ES-I3 (cell line): ENCODE results near the gene EMP1.

ENCODE experiments used
- H3K36me3 ChIP-seq: 2 replicates; pipeline ENCODE4 v1.6.1; 2013; ENCODE audit warnings: mild to moderate bottlenecking, low read length, control low read depth, moderate library complexity; ENCODE audit not compliant: insufficient read depth
- H3K4me1 ChIP-seq: 2 replicates; pipeline ENCODE4 v1.6.1; 2013; ENCODE audit warnings: mild to moderate bottlenecking, control low read depth, low read length; ENCODE audit not compliant: insufficient read depth
- H3K9ac ChIP-seq: 2 replicates; pipeline ENCODE4 v1.6.1; 2013; ENCODE audit warnings: low read depth, mild to moderate bottlenecking, low read length, moderate library complexity
- H3K9me3 ChIP-seq: 2 replicates; pipeline ENCODE4 v1.6.1; 2013; ENCODE audit warnings: mild to moderate bottlenecking, low read length, moderate library complexity; ENCODE audit not compliant: control insufficient read depth, insufficient read depth

EMP1 gene

GRCh38 chr12:13211191-13211858, 14.8 kb downstream of the EMP1 start:
- no peak overlapping the region for H3K9ac ChIP-seq
- H3K9me3 ChIP-seq: no peaks in the 10 kb centered on the region
- H3K36me3 ChIP-seq: no peaks in the 10 kb centered on the region
- H3K4me1 ChIP-seq: peaks cover 28% of the 10 kb centered on the region

GRCh38 chr12:13211859-13212664, 15.5 kb downstream of the EMP1 start:
- peaks cover 28% of the 10 kb centered on the region for H3K4me1 ChIP-seq
- H3K36me3 ChIP-seq: no peaks in the 10 kb centered on the region
- H3K9me3 ChIP-seq: no peaks in the 10 kb centered on the region
- H3K9ac ChIP-seq: no peak overlapping the region

GRCh38 chr12:13215056-13215455, 18.5 kb downstream of the EMP1 start:
- peaks cover 12% of the 10 kb centered on the region for H3K4me1 ChIP-seq
- H3K36me3 ChIP-seq: no peaks in the 10 kb centered on the region
- no peak overlapping the region for H3K9ac ChIP-seq
- H3K9me3 ChIP-seq: no peaks in the 10 kb centered on the region; the same call in 1 of the 2 replicates

GRCh38 chr12:13218641-13219040, 22.1 kb downstream of the EMP1 start:
- Histone ChIP-seq H3K9me3 (no peaks in the 10 kb centered on the region; the same call in 1 of the 2 replicates), H3K4me1 (no peaks in the 10 kb centered on the region), H3K9ac (no peak overlapping the region), H3K36me3 (no peaks in the 10 kb centered on the region)

- H3K9ac ChIP-seq: no peak overlapping the region
- no peaks in the 10 kb centered on the region for H3K36me3 ChIP-seq
- H3K9me3 ChIP-seq: no peaks in the 10 kb centered on the region; the same call in 1 of the 2 replicates
- no peaks in the 10 kb centered on the region for H3K4me1 ChIP-seq
Measured at GRCh38 chr12:13219320-13219719, 22.8 kb downstream of the EMP1 start.

- Histone ChIP-seq H3K36me3 (no peaks in the 10 kb centered on the region), H3K9me3 (no peaks in the 10 kb centered on the region; the same call in 1 of the 2 replicates)
Measured at GRCh38 chr12:13220838-13221237, 24.3 kb downstream of the EMP1 start.

GRCh38 chr12:13222076-13222475, 25.6 kb downstream of the EMP1 start:
- no peak overlapping the region for H3K9ac ChIP-seq
- no peaks in the 10 kb centered on the region for H3K4me1 ChIP-seq
- no peaks in the 10 kb centered on the region for H3K36me3 ChIP-seq
- H3K9me3 ChIP-seq: no peaks in the 10 kb centered on the region; the same call in 1 of the 2 replicates

More at GRCh38 chr12:13220838-13221237, 24.3 kb downstream of the EMP1 start:
- Histone ChIP-seq H3K9ac (no peak overlapping the region), H3K4me1 (no peaks in the 10 kb centered on the region)

GRCh38 chr12:13223179-13223804, 26.8 kb downstream of the EMP1 start:
- Histone ChIP-seq H3K36me3 (no peaks in the 10 kb centered on the region), H3K9ac (no peak overlapping the region), H3K9me3 (no peaks in the 10 kb centered on the region; the same call in 1 of the 2 replicates), H3K4me1 (no peaks in the 10 kb centered on the region)

GRCh38 chr12:13223941-13224340, 27.4 kb downstream of the EMP1 start:
- H3K4me1 ChIP-seq: no peaks in the 10 kb centered on the region
- no peak overlapping the region for H3K9ac ChIP-seq
- H3K36me3 ChIP-seq: no peaks in the 10 kb centered on the region
- no peaks in the 10 kb centered on the region for H3K9me3 ChIP-seq

- H3K9ac ChIP-seq: no peak overlapping the region
- H3K36me3 ChIP-seq: no peaks in the 10 kb centered on the region
- no peaks in the 10 kb centered on the region for H3K4me1 ChIP-seq
Measured at GRCh38 chr12:13227191-13227590, 30.7 kb downstream of the EMP1 start.

GRCh38 chr12:13228579-13228978, 32.1 kb downstream of the EMP1 start:
- no peaks in the 10 kb centered on the region for H3K36me3 ChIP-seq
- no peaks in the 10 kb centered on the region for H3K4me1 ChIP-seq
- 0 out of 2 replicates have a peak, but pooled peaks cover 2% of the 10 kb centered on the region for H3K9me3 ChIP-seq
- no peak overlapping the region for H3K9ac ChIP-seq

More at GRCh38 chr12:13227191-13227590, 30.7 kb downstream of the EMP1 start:
- H3K9me3 ChIP-seq: no peaks in the 10 kb centered on the region

- Histone ChIP-seq H3K4me1 (no peaks in the 10 kb centered on the region), H3K9ac (no peak overlapping the region), H3K36me3 (no peaks in the 10 kb centered on the region), H3K9me3 (0 out of 2 replicates have a peak, but pooled peaks cover 2% of the 10 kb centered on the region)
Measured at GRCh38 chr12:13229504-13229903, 33.0 kb downstream of the EMP1 start.

- Histone ChIP-seq H3K9me3 (0 out of 2 replicates have a peak, but pooled peaks cover 2% of the 10 kb centered on the region), H3K4me1 (no peaks in the 10 kb centered on the region), H3K36me3 (no peaks in the 10 kb centered on the region), H3K9ac (no peak overlapping the region)
Measured at GRCh38 chr12:13230500-13230899, 34.0 kb downstream of the EMP1 start.

GRCh38 chr12:13233830-13234641, 37.5 kb downstream of the EMP1 start:
- H3K9ac ChIP-seq: no peak overlapping the region
- H3K9me3 ChIP-seq: 0 out of 2 replicates have a peak, but pooled peaks cover 2% of the 10 kb centered on the region
- H3K4me1 ChIP-seq: no peaks in the 10 kb centered on the region
- no peaks in the 10 kb centered on the region for H3K36me3 ChIP-seq
